Ovary (tissue), 9 donors: ENCODE measurements around the gene TMEM240. TPM values are rescaled to one million over a fixed set of nuclear protein-coding genes. Genes with fewer than 3 reads are reported as not detected.
A peak's percentile ranks its signal among the peaks of the same experiment; 100 is the strongest.

ENCODE experiments used
- DNase-seq, 5 donors: peaks; one replicate each; pipeline ENCODE4 v3.0.0-alpha.2; 2019 to 2020
- H3K27ac ChIP-seq, 2 donors: fragments of 200-600 bp; one replicate each; pipeline versions ENCODE4 v1.5.1 to v1.8.0; 2019 to 2022
- H3K27me3 ChIP-seq: fragments of 200-600 bp; one replicate; pipeline ENCODE4 v1.8.0; 2022
- H3K36me3 ChIP-seq: fragments of 200-600 bp; sonication (generic); one replicate; pipeline ENCODE4 v1.5.1; 2019
- H3K4me1 ChIP-seq: one replicate; pipeline ENCODE4 v1.8.1; 2013; ENCODE audit warnings: mild to moderate bottlenecking, moderate library complexity; ENCODE audit not compliant: insufficient read depth
- H3K4me3 ChIP-seq: fragments of 200-600 bp; sonication (generic); one replicate; pipeline ENCODE4 v1.5.1; 2017
- H3K9me3 ChIP-seq, 2 donors: fragments of 200-600 bp in 1 of 2; sonication (generic) in 1 of 2; one replicate each; pipeline versions ENCODE4 v1.5.1 to v1.8.1; 2013 to 2019; ENCODE audit warnings: mild to moderate bottlenecking in 1 of 2, moderate library complexity in 1 of 2
- CTCF ChIP-seq, 3 donors: fragments of 450-650 bp in 2 of 3; fragments of 200-600 bp in 1 of 3; IDR thresholded peaks; one replicate each; pipeline versions ENCODE4 v1.5.1 to v1.8.0; 2016 to 2022; ENCODE audit warnings: antibody characterized with exemption in 3 of 3, mild to moderate bottlenecking in 1 of 3
- EP300 ChIP-seq: sonication (generic); formaldehyde crosslinking; IDR thresholded peaks from one replicate; pipeline ENCODE4 v1.6.1; 2017; ENCODE audit warnings: antibody characterized with exemption
- POLR2A ChIP-seq: fragments of 450-650 bp; IDR thresholded peaks from one replicate; pipeline ENCODE4 v1.6.1; 2017; ENCODE audit warnings: antibody characterized with exemption, mild to moderate bottlenecking, moderate library complexity
- WGBS, 3 donors: extraction: QIAGEN DNeasy Blood & Tissue Kit in 1 of 3; methylation state at CpG; one replicate each; pipeline versions ENCODE4 v1.1.5 to v1.1.7; 2013 to 2017; 5-methylcytosine and 5-hydroxymethylcytosine counted together
- intact Hi-C, 4 donors: fragments of 100-400 bp; cut with DNase I; formaldehyde crosslinking; loops; one replicate each; pipeline versions ENCODE4 v1.11.0 to v1.15.1; 2022 to 2023
- polyA plus RNA-seq, 2 donors: library from polyadenylated mRNA; stranded (reverse); fragments of 200-250 nt in 1 of 2; fragments of 350-450 nt in 1 of 2; fragmentation: Illumina TruSeq in 1 of 2; extraction: RNeasy Lipid Tissue Mini Kit (QIAGEN cat#74804) in 1 of 2; gene quantifications; one replicate each; pipeline ENCODE4 v1.2.3, GENCODE V29; 2013 to 2014
- total RNA-seq, 7 donors: library from RNA; depleted of rRNA in 2 of 7; stranded (reverse); fragments of >200 nt in 2 of 7; fragmentation: NEBNext Ultra II Directional in 3 of 7; extraction: Animal tissue kit (Norgen Biotek cat#: 25700) in 3 of 7; gene quantifications; one replicate each; pipeline versions ENCODE4 v1.1.0 to v1.2.4, GENCODE V29; 2016 to 2023
- donor health status: DM: no; HTN: no; CAD: no; lungs with moderate emphysema.
- donor health status: DM: no; HTN: no; CAD: no.
- donor health status: Bipolar disorder and iron deficiency.
- donor health status: DM: yes; HTN: yes; CAD: no.
- donor health status: DM: no; HTN: no; CAD: no.
- donor health status: DM: yes; HTN: yes; CAD: no.

TMEM240 gene
- total and polyA plus RNA-seq, 9 donors = 6.2 to 30.3 (median 11.4) TPM; not detected in 1

- Histone ChIP-seq H3K4me1 (peaks cover 3% of the 10 kb centered on the region), H3K4me3 (no peak overlapping the region), H3K9me3 (no peaks in the 10 kb centered on the region), H3K36me3 (no peaks in the 10 kb centered on the region), H3K27me3 (no peaks in the 10 kb centered on the region), H3K27ac (no peak overlapping the region)
- intact Hi-C loops = no loop called here
- TF ChIP-seq POLR2A (no peak), CTCF (IDR thresholded peaks at IDR 0.05) (no peak), EP300 (no peak)
- DNase-seq = no peak
- WGBS, 3 donors = 83 to 89% (median 86%) methylated on average over 10 of the region's 10 CpGs
Observed at GRCh38 chr1:1544544-1544943, 4.1 kb upstream of the TMEM240 start.

GRCh38 chr1:1543706-1544099, 3.3 kb upstream of the TMEM240 start:
- H3K9me3 ChIP-seq = no peaks in the 10 kb centered on the region
- H3K36me3 ChIP-seq = no peaks in the 10 kb centered on the region
- 76 to 80% (median 79%) methylated on average over 19 of the region's 19 CpGs for WGBS, 3 donors
- H3K27me3 ChIP-seq = no peaks in the 10 kb centered on the region
- peaks cover 10% of the 10 kb centered on the region for H3K4me1 ChIP-seq
- H3K4me3 ChIP-seq = no peak overlapping the region
- TF ChIP-seq POLR2A (no peak), EP300 (no peak), CTCF (IDR thresholded peaks at IDR 0.05) (no peak)
- intact Hi-C loops = no loop called here
- DNase-seq = no peak
- H3K27ac ChIP-seq = no peak overlapping the region

DNA sequence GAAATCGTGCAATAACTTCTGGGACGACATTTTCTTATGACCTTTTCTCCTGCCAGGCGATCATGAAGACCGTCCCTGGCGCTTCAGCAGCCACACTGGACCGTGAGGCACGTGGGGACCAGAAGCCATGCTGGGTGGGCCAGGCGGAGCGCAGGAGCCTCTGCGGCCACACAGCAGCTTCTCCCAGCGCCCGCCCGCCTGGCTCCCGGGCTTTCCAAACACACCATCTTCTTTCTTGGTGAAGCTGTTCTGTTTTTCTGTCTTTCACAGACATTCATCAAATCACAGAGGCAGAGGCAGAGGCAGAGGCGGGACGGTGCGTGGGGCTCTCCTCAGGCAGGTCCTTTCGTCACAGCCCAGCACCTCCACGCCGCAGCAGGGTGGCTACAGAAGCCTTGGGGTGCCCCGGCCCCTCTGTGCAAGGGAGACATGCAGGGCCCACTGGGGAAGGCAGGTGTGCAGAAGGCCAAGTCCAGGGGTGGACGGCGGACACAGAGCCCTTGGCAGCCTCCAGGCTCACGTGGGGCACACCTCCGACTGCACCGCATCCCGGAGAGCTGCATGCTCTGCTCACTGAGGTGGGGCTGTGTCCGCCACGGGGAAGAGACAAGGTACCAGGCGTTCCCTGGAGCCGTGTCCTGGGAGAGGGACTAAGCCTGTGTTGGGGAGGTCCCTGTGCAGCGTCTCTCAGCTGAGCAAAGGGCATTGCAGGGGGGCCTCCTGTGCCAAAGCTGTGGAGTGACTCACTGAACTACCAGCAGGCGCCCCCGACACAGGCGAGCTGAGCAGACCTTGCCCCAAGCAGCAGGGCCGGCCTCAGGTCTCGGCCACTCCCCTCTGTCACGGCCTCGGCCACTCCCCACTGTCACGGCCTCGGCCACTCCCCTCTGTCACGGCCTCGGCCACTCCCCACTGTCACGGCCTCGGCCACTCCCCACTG, 2.6 kb upstream of the TMEM240 start:
- H3K27me3 ChIP-seq = no peaks in the 10 kb centered on the region
- TF ChIP-seq CTCF (IDR thresholded peaks at IDR 0.05) (no peak), EP300 (no peak), POLR2A (no peak)
- no peak overlapping the region for H3K27ac ChIP-seq
- H3K36me3 ChIP-seq = no peaks in the 10 kb centered on the region
- H3K4me3 ChIP-seq = no peak overlapping the region
- 86 to 89% (median 87%) methylated on average over 45 of the region's 45 CpGs for WGBS, 3 donors
- peak in 1 of 5 donors; percentile 23 for DNase-seq
- intact Hi-C loops = no loop called here
- H3K9me3 ChIP-seq = no peaks in the 10 kb centered on the region
- peaks cover 11% of the 10 kb centered on the region for H3K4me1 ChIP-seq

GRCh38 chr1:1541956-1542765, 1.7 kb upstream of the TMEM240 start:
- DNase-seq = peak in 1 of 5 donors; percentile 28
- WGBS, 3 donors = 82 to 86% (median 83%) methylated on average over 34 to 37 of the region's 37 CpGs
- Histone ChIP-seq H3K27me3 (no peaks in the 10 kb centered on the region), H3K36me3 (no peaks in the 10 kb centered on the region), H3K27ac (no peak overlapping the region), H3K4me1 (peaks cover 11% of the 10 kb centered on the region), H3K4me3 (no peak overlapping the region), H3K9me3 (no peaks in the 10 kb centered on the region)
- intact Hi-C loops = no loop called here
- TF ChIP-seq EP300 (no peak), CTCF (IDR thresholded peaks at IDR 0.05) (no peak), POLR2A (no peak)
